Astrocyte of the hippocampus (primary cell): ENCODE data around the gene MAG.
"Not testable (repeated sequence)": the region's sequence is repeated elsewhere in the genome, so short reads cannot be mapped to it uniquely, and the experiment has no call there.

Experiments
- DNase-seq: peaks from one replicate; pipeline ENCODE4 v3.0.0; 2011; ENCODE audit warnings: low read depth, low spot score

MAG gene

GRCh38 chr19:35279985-35280821, 11.8 kb upstream of the MAG start:
- no peak for DNase-seq

- no peak for DNase-seq
Observed at GRCh38 chr19:35281303-35281702, 10.7 kb upstream of the MAG start.

- DNase-seq = no peak
Observed at GRCh38 chr19:35284153-35285094, 7.5 kb upstream of the MAG start.

- no peak for DNase-seq
Observed at GRCh38 chr19:35285095-35285449, 6.9 kb upstream of the MAG start.

- not testable (repeated sequence) for DNase-seq
Observed at GRCh38 chr19:35285465-35285864, 6.5 kb upstream of the MAG start.

- not testable (repeated sequence) for DNase-seq
Observed at GRCh38 chr19:35286101-35286500, 5.9 kb upstream of the MAG start.

- DNase-seq = no peak
Observed at GRCh38 chr19:35287713-35288112, 4.2 kb upstream of the MAG start.

GRCh38 chr19:35288331-35288730, 3.6 kb upstream of the MAG start:
- no peak for DNase-seq

GRCh38 chr19:35288906-35289305, 3.1 kb upstream of the MAG start:
- no peak for DNase-seq

GRCh38 chr19:35290381-35291127, 1.4 kb upstream of the MAG start:
- DNase-seq = no peak

GRCh38 chr19:35291259-35291658, 702 bp upstream of the MAG start:
- DNase-seq = no peak

- DNase-seq = no peak
Observed at GRCh38 chr19:35292421-35293362, 731 bp downstream of the MAG start.

GRCh38 chr19:35293363-35293739, 1.4 kb downstream of the MAG start:
- no peak for DNase-seq

GRCh38 chr19:35293808-35294207, 1.8 kb downstream of the MAG start:
- DNase-seq = no peak

- no peak for DNase-seq
Observed at GRCh38 chr19:35294328-35294727, 2.4 kb downstream of the MAG start.

- DNase-seq = no peak
Observed at GRCh38 chr19:35294859-35295791, 3.2 kb downstream of the MAG start.

- DNase-seq = no peak
Observed at GRCh38 chr19:35295792-35296462, 4.0 kb downstream of the MAG start.

- DNase-seq = no peak
Observed at GRCh38 chr19:35296644-35297514, 4.9 kb downstream of the MAG start.
